Lower lobe of right lung (tissue), 2 donors: ENCODE results near the gene TMEM80. TPM values are rescaled to one million over a fixed set of nuclear protein-coding genes. Genes with fewer than 3 reads are reported as not detected.

Source experiments
- ATAC-seq, 2 donors: fragments of 200-7000 bp; cut with Tn5 transposase; one replicate each; pipeline ENCODE4 v1.9.1; 2020 to 2022; ENCODE audit warnings: mild to moderate bottlenecking in 2 of 2, moderate library complexity in 2 of 2
- DNase-seq: peaks from one replicate; pipeline ENCODE4 v3.0.0-alpha.2; 2020
- H3K27ac ChIP-seq: fragments of 200-600 bp; one replicate; pipeline ENCODE4 v1.8.0; 2022
- H3K27me3 ChIP-seq: fragments of 200-600 bp; one replicate; pipeline ENCODE4 v1.8.0; 2022; ENCODE audit warnings: low read depth
- H3K36me3 ChIP-seq: fragments of 200-600 bp; one replicate; pipeline ENCODE4 v1.8.0; 2022; ENCODE audit warnings: mild to moderate bottlenecking
- H3K4me1 ChIP-seq: fragments of 200-600 bp; one replicate; pipeline ENCODE4 v1.8.0; 2022
- H3K4me3 ChIP-seq: fragments of 200-600 bp; one replicate; pipeline ENCODE4 v1.8.0; 2022; ENCODE audit warnings: mild to moderate bottlenecking
- H3K9me3 ChIP-seq: fragments of 200-600 bp; one replicate; pipeline ENCODE4 v1.8.0; 2022
- CTCF ChIP-seq: fragments of 200-600 bp; IDR thresholded peaks from one replicate; pipeline ENCODE4 v1.8.0; 2022; ENCODE audit warnings: antibody characterized with exemption, mild to moderate bottlenecking
- intact Hi-C: fragments of 100-400 bp; cut with DNase I; formaldehyde crosslinking; loops from one replicate; pipeline ENCODE4 v1.11.0; 2022
- total RNA-seq: library from RNA; stranded (reverse); fragmentation: NEBNext Ultra II Directional; extraction: Animal tissue kit (Norgen Biotek cat#: 25700); gene quantifications from one replicate; pipeline ENCODE4 v1.2.1, GENCODE V29; 2021
- donor health status: DM: no; HTN: yes; CAD: no; lungs with severe emphysema.

Gene TMEM80
- total RNA-seq, 1 donor from 2014 or later: 33.9 TPM

- intact Hi-C loops: no loop called here
- Histone ChIP-seq H3K27ac (no peak overlapping the region), H3K4me1 (no peaks in the 10 kb centered on the region), H3K9me3 (no peaks in the 10 kb centered on the region), H3K4me3 (no peak overlapping the region), H3K36me3 (peaks cover 59% of the 10 kb centered on the region), H3K27me3 (no peaks in the 10 kb centered on the region)
- no peak for TF ChIP-seq CTCF
- ATAC-seq: no peak
- no peak for DNase-seq
Observed at GRCh38 chr11:673866-674265, 21.8 kb upstream of the TMEM80 start.

- DNase-seq (no peak), ATAC-seq (no peak)
- TF ChIP-seq CTCF: no peak
- no peak overlapping the region for H3K4me3 ChIP-seq
- H3K27me3 ChIP-seq: no peaks in the 10 kb centered on the region
- H3K27ac ChIP-seq: no peak overlapping the region
- no peaks in the 10 kb centered on the region for H3K4me1 ChIP-seq
- no peaks in the 10 kb centered on the region for H3K9me3 ChIP-seq
- intact Hi-C loops: no loop called here
- H3K36me3 ChIP-seq: peaks cover 62% of the 10 kb centered on the region
Observed at GRCh38 chr11:674406-674805, 21.2 kb upstream of the TMEM80 start.

- H3K27ac ChIP-seq: no peak overlapping the region
- H3K27me3 ChIP-seq: no peaks in the 10 kb centered on the region
- peaks cover 60% of the 10 kb centered on the region for H3K36me3 ChIP-seq
- ATAC-seq (no peak), DNase-seq (no peak)
- no peak overlapping the region for H3K4me3 ChIP-seq
- no peaks in the 10 kb centered on the region for H3K9me3 ChIP-seq
- no peak for TF ChIP-seq CTCF
- intact Hi-C loops: no loop called here
- H3K4me1 ChIP-seq: no peaks in the 10 kb centered on the region
Observed at GRCh38 chr11:678297-678696, 17.3 kb upstream of the TMEM80 start.

GRCh38 chr11:679271-680207 is 16.1 kb upstream of the TMEM80 start:
- Histone ChIP-seq H3K36me3 (peaks cover 60% of the 10 kb centered on the region), H3K4me1 (no peaks in the 10 kb centered on the region), H3K27me3 (no peaks in the 10 kb centered on the region), H3K27ac (no peak overlapping the region), H3K9me3 (no peaks in the 10 kb centered on the region), H3K4me3 (no peak overlapping the region)
- ATAC-seq (peak in 1 of 2 donors; percentile 27), DNase-seq (no peak)
- intact Hi-C loops: no loop called here
- no peak for TF ChIP-seq CTCF

- intact Hi-C loops: no loop called here
- no peak overlapping the region for H3K27ac ChIP-seq
- no peaks in the 10 kb centered on the region for H3K27me3 ChIP-seq
- no peaks in the 10 kb centered on the region for H3K4me1 ChIP-seq
- no peaks in the 10 kb centered on the region for H3K9me3 ChIP-seq
- no peak for TF ChIP-seq CTCF
- ATAC-seq (no peak), DNase-seq (no peak)
- H3K36me3 ChIP-seq: peaks cover 61% of the 10 kb centered on the region
- H3K4me3 ChIP-seq: no peak overlapping the region
Observed at GRCh38 chr11:680476-680875, 15.1 kb upstream of the TMEM80 start.
